HG02763 (cell line): ENCODE data around the gene UNKL.

Experiments
- ATAC-seq: cut with Tn5 transposase; IDR thresholded peaks from one replicate; pipeline ENCODE4 v1.9.1; 2021; ENCODE audit warnings: mild to moderate bottlenecking, moderate library complexity; ENCODE audit not compliant: unreplicated experiment

Gene UNKL

DNA sequence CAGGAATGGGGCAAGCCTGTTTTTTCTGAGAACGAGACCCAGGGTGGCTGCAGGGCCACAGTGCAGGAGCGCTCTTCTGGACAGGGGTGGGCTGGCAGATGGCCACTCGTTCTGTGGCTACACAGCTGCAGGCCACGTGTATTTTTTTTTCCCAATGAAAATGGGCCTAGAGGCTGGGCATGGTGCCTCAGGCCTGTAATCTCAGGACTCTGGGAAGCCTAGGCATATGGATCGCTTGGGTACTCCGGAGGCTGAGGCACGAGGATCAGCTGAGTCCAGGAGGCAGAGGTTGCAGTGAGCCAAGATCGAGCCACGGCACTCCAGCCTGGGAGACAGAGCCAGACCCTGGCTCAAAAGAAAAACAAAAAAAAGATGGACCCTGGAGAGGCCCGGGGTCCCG is 6.8 kb downstream of the UNKL start:
- ATAC-seq, result no peak

DNA sequence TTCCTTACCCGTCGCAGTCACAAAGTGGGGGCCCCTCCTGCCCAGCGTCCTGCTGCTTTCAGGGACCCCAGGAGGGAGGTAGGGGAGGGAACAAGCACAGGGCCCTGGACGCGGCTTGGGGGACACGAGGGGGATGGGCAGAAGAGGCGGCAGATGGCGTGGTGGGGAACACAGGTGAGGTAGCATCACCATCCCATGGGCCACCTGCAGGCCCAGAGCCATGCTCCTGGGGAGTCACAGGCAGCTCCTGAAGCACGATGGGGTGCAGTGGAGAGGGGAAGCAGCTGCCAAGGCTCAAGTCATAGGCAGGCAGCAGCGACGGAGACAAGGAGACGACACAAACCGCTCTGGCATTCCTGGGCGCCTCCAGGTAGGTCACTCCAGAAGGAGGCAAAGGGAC is 10.8 kb downstream of the UNKL start:
- ATAC-seq, result no peak

DNA sequence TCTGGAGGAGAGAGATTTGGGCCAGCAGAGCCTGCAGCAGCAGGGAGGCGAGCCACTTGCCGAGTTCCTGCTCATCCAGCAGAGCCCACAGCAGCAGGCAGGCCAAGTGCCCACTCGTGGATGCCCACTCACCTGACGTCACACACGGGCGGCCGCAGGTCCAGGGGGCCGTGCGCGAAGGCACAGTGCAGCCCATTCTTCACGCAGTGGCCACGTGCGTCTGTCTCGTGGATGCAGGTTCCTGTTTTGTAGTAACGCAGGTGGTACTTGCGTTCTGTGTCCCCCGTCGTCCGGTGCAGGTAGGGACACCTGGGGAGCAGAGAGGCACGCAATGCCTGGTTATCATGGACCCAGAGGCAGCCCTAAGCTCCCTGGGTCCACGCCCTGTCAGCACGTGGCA is 11.5 kb downstream of the UNKL start:
- no peak for ATAC-seq

DNA sequence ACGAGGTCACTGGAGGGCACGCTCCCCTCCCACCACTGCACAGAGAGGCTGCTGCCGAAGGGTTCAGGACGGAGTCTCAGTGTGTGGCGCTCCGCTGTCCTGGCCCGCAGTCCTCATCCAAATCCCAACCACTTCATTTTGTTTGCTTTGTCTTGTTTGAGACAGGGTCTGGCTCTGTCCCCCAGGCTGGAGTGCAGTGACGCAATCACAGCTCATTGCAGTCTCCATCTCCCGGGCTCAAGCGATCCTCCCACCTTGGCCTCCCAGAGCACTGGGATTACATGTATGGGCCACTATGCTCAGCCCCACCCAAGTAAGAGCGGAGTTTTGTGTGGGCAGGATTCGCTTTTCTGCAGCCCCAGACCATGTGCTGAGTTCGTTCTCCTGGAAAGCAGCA is 12.7 kb downstream of the UNKL start:
- ATAC-seq, result no peak

DNA sequence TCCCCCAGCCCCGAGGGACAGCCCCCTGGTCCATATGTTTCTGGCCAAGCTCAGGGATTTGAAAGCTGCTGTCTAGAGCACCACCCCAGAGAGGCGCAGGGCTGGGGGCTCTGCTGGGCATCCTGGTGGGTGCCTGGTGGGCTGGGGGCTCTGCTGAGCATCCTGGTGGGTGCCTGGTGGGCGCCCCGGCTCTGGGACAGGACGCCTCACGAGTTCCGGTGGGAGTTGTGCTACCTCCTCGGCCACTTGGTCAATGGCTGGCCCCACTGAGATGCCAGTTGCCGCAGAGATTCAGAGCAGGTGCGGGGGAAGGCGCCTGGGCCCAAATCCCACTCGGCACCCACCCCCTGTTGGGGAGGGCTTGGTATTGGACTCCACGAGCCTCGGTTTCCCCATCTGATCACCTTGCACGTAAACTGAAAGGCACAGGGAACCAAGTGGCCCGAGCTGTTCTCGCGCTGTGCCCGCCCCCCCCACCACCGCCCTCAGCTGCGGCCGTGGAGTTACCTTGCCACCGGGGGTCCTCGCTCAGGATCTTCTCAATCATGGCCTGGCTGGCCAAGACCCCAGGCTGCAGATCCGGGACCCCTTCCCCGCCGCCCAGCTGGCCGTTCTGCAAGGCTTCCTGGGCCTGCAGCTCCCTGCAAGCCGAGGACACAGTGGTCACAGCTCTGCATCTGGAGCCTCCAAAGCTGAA is 13.3 kb downstream of the UNKL start:
- ATAC-seq, result no peak

DNA sequence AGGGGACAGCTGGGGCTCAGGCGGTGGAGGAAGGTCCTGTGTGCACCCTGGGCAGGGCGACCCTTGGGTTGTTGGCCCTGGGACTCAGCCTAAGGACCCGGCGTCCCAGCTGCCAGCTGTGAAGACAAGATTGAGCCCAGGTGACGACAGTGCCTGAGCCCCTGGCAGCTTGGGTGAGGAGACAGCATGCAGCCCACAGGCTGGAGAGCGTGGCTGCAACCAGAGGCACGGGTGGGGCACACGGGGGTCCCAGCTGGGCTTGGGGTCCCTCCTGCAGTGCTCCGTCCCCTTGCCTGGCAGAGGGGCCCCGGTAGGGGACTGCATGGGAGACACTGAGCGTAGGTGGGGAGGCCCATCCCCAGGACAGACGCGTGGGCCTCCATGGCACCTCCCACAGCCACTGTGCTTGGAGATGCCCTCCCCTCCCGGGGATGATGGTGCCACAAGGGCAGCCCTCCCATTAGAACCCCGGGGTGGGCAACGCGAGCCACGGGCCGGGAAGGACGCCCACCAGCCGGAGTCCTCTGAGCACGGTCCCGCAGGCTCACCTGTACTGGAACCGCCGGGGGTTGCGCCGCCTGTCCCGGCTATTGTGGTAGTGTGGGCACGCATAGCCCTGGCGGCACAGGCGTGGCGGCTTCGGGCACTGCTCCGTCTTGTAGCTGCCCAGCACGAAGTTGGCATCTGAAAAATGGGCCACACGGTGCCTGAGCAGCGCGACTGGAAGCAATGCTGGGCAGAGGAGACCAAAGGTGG is 15.5 kb downstream of the UNKL start:
- ATAC-seq, result no peak

DNA sequence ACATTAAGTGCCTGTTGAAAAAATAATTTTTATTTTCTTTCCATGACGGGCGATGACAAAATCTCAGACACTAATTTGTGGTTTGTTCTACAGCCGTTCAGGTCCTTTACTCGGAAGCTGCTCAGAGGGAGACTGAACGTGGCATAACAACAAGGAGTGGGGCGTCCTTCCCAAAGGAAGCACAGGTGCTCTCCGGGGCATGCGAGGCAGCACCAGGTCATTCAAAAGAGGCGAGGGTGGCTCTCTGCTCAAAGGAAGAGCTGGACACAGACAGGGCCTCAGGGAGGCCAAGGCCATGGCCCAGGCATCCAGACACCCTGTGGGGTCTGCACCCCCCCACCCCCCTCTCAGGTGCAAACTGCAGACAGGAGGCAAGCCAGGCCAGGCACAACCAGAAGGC is 16.2 kb downstream of the UNKL start:
- ATAC-seq, result no peak

DNA sequence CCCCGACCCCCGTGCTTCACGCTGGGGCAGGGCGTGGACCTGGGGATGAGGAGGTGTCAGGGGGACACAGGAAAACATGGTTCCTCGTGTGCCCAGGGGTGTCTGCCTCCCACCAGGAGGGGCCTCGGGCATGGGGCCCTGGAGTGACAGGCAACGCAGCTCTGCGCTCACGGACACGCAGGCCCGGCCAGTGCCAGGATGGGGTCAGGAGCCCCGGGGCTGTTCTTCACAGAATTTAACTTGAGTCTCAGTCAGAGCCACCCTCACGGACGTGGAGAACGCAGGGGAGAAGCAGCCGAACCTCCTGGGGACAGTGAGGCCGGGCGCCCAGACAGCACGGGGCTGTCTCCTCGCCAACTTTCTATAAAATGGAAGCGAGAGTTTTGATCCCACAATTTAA is 16.7 kb downstream of the UNKL start:
- ATAC-seq, result no peak

DNA sequence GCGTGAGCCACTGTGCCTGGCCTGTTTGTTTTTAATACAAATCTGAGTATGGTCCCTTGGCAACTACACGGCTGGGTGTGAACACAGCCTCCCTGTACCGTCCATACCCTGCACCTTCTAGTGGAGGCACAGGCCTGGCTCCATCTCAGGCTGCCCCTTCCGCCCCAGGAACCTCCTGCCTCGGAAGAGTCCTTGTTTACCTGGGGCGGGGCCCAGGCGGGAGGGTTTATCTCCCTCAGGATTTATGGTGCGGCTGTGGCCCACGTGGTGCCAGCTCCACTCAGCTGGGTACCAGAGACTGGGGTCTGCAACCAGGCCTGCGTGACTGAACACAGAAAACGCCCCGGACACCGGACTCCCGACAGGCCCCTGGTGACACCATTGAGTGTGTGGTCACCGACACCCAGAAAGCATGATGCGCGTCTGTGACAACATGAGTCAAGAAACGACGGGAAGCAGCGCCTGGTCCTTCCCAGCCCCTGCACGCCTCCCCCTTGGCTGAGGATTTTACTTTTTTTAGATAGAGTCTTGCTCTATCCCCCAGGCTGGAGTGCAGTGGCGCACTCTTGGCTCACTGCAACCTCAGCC is 19.0 kb downstream of the UNKL start:
- no peak for ATAC-seq

DNA sequence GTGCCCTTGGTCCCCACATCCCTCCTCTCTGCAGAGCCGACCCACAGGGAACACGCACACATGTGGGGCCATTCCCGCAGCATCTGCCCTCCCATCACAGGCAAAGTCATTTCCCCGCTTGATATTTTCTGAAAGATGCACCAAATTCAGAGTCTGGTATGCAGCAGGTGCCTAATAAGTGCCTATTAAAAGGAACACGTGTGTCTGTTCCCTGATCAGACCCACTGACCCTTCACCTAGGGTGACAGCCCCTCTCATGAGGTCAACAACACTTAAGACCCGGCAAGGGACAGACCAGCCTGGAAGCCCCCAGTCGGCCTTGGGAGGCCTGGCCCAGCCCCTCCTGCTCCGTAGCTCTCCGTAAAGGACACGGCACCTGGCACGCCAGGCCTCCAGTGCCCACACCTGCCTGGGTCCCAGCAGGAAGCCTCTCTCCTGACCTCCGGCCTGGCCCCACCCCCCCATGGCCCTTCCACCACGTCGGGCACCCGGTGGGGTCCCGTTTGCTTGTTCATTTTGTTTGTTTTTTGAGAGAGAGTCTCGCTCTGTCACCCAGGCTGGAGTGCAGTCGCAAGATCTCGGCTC is 20.0 kb downstream of the UNKL start:
- no peak for ATAC-seq

DNA sequence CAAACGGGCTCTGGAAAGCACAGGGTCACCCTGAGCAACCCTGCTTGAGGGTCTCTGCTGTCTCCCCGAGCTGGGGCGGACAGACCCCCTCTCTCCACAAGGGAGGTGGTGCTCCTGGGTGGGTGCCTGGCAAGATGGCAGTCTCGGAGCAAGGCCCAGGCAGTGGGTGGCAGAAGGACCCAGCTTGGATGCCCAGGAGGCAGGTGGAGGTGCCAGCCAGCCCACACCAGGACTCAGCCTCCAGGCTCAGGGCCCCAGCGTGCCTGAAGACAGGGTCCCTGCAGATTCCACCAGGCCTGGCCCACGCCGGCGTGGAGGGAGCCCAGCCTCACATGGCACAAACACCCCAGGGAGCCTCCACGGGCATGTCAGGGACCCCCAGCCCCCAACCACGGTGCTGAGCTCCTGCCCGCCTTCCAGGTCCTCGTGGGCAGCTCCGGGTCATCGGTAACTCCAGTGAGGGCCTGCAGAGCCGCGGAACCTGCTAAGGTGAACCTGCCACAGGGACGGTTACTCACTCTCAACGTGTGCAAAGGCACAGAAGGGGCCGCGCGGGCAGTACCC is 20.8 kb downstream of the UNKL start:
- no peak for ATAC-seq

DNA sequence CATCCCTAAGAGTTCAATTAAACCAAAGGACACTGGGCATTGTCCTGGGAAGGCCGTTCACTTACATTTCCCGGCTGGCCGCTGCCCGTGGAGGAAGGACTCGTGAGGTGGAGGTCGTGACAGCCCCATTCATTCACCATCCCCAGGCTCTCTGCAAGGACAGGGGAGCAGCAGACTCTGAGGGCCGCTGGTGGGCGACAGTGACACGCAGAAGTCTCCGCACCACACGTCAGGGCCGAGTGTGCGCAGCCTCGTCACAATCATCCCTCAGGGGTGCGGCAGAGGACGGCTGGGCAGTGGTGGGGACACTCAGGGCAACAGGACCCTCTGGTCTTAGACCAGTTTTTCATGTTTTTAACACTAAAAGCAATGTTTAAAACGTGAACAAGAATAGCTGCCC is 21.7 kb downstream of the UNKL start:
- no peak for ATAC-seq

DNA sequence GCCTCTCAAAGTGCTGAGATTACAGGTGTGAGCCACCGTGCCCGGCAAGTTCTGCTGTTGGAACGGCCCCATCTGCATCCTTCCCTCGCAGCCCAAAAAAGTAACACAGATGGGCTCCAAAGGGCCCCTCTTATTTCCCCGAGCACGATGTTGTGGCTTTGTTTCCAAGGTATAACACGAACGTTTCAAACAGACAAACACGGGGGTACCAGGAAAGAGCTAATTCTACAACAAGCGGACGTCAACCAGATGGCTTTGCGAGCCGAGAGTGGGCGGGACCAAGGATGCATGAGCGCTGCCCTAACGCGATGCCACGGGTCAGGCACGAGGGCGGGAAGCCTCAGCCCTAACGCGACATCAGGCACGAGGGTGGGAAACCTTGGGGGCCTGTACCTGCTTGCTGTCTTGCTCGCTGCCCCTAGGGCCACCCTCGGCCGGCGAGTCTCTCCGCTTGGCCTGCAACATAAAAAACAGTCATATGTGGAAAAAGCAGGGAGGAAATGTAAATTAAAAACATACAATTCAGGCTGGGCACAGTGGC is 24.2 kb downstream of the UNKL start:
- no peak for ATAC-seq

DNA sequence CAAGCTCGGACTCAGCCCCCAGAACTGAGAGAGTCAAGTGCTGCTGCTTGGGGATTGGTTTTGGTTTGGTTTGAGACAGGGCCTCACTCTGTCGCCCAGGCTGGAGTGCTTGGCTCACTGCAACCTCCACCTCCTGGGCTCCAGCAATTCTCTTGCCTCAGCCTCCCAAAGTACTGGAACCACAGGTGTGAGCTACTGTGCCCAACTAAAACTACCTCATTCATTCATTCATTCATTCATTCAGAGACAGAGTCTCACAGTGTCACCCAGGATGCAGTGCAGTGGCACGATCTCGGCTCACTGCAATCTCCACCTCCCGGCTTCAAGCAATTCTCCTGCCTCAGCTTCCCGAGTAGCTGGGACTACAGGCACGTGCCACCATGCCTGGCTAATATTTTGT is 24.7 kb downstream of the UNKL start:
- ATAC-seq, result no peak

DNA sequence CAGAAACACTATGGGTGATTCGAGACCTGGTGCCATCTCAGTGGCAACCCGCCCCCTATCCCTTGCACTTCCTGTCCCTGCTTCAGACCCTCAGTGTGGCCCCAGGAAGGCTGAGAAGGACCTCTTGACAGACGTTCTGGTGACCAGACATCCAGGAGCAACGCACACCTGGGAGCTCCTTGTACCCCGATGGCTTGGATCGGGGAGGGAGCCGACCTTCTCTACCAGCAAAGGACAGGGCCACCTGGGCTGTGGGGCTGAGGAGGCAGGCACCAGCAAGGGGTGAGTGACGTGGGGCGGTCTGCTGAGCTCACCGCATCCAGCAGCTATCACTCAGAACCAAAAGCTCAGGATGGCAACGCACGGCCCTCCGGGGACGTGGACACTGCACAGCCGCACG is 27.2 kb downstream of the UNKL start:
- ATAC-seq, result no peak

DNA sequence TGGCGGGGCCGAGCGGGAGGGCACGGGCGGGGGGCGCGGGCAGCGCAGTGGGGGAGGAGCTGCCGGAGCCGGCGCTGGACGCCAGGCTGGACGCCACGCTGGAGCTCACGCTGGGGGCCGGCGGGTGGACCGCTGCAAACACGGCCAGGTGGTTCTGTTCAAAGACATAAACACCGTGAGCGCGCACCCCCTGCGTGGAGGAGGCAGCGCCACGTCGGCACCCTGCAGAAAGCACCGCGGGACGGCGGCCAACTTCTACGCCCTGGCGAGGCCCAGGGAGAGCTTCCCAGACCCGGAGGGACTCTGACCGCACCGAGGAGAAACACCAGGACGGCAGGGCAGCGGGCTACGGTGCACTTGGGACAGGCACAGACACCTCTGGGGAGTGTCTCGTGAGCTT is 29.3 kb downstream of the UNKL start:
- ATAC-seq, result no peak

DNA sequence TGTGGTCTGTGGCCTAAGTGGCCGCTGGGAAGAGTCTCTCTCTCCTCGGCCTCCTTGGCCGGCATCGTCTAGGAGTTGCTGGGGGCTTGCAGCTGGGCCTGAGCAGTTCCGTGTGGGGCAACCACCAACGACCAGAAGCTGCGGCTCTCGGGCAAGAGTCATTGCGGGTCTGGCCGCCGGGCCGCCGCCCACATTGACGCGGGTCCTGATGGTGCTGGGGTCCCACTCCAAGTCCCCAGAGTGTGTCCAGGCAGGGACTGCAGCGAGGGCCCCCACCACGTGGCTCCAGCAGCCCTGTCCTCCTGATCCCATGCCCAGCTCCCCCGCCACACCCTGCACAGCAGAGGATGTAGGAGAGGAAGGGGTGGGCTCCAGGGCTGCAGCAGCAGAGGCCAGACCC is 30.9 kb downstream of the UNKL start:
- no peak for ATAC-seq

DNA sequence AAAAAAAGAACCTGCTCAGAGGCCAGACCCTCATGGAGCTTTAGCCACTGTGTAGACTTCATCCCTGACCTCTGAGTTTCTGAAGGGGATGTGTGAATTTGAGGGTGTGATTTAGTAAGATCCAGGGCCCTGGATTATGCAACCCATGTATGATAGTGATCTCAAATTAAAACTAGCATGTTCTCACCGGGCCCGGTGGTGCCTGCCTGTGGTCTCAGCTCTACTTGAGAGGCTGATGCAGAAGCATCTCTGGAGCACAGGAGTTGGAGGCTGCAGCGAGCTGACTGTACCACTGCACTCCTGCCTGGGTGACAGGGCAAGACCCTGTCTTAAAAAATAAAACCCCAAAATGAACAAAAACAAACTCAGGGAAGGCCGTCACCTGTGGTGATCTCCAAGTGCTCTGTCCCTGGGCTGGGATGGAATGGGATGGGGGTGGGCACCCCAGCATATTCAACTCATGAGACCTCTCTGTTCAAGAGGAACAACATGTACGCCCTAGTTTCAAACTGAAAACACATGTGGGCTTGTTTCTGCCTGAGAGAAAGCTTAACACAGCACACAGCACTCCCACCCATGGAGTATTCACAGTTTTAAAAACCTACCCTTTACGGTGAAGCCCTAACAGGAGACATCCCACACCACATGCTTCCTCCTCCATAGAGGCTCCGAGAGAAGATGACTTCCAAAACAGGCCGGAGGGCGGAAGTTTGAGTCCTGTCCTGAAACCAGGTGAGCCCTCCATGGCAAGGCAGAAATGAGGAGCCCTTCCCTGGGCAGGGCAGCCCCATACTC is 32.7 kb downstream of the UNKL start:
- ATAC-seq, result no peak

DNA sequence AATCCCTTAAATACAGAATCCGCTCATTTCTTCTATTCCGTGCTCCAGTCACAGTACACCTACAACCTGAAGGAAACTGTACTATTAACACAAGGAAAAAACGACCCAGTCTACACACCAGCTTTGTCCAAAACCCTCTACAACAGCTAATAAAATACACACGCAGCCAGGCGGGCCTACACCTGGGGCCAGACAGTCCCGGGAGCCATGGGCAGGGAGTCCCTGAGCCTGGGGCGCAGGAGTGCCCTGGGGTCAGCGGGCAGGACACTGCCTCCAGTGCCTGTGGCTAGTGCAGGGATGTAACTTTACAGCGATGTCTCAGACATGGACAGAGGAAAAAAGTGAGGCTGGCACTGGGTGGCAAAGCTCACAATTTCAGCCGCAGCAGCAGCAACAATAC is 34.3 kb downstream of the UNKL start:
- ATAC-seq, result no peak

DNA sequence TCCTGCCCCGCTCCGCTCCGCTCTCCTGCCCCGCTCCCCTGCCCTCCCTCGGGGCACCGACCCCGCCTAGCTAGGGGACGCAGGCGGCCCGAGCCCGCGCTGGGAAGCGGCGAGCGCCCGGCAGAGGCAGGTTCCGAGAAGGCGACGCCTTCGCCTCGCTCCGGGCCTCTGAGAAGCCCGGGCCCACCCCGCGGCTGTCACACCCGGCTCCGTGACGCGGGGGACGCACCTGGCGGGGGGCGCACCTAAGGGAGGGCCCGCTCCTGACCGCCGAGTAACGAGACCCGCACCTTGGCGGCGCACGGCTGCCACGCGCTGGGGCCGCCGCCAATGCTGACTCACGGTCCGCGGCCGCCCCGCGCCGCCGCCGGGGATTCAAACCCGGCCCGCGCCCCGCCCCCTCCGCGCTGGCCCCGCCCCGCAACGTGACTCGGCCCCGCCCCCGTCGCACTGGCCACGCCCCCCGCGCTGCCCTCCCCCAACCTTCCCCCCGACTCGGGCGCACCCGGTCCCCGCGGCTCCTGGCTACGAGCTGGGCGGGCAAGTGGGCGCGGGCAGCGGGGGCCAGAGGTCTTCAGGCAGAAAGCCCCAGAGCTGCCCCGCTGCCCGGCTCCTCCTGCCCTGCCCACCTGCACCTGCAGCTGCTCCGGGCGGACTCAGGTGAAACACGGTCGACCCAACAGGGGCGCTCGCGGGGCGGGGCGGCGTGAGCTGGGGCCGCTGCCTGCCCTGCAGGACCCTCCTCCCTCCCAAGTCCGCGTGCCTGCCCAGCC is 35.0 kb downstream of the UNKL start:
- ATAC-seq, result no peak
